ENCODE results near the gene ADCY2.

The ADCY2 gene

GRCh38 chr5:7478459-7478858, 82.5 kb downstream of the ADCY2 start:
- DNase-seq, result no peak

DNA sequence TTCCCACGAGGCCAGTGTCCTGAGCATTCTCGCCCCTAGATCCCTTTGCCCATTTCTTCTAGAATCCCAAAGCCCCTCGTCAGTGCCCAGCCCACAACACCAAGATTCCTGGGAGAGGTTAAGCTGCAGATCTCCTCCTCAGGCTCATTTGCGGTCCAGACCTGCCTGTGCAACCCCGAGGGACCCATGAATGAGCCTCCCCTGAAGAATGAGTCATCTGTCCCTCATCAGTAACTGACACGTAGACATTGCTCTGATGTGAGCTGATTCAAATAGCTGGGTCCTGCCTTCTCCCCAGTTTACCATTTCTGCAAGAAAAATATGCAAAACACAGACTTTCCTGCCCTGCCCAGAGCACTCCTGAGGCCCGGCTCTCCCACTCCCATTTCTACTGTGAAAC, 92.8 kb downstream of the ADCY2 start:
- no peak for TF ChIP-seq CTCF (IDR thresholded peaks at IDR 0.05; ENCODE audit: low read depth, low read length, missing control alignments)
- in situ Hi-C loops (cut with HindIII; ENCODE audit: low pct_ligation_motif_present, low sequenced_read_pairs), result no loop called here
- Histone ChIP-seq H3K4me3 (ENCODE audit: low read depth, low read length) (no peak overlapping the region), H3K36me3 (replicated peaks) (no peaks in the 10 kb centered on the region), H3K27ac (no peak overlapping the region), H3K27me3 (replicated peaks) (no peaks in the 10 kb centered on the region)
- no peak for DNase-seq

More at GRCh38 chr5:7478459-7478858, 82.5 kb downstream of the ADCY2 start:
- H3K36me3 ChIP-seq (replicated peaks), result no peaks in the 10 kb centered on the region
- no peak overlapping the region for H3K4me3 ChIP-seq (ENCODE audit: low read depth, low read length)
- no peak overlapping the region for H3K27ac ChIP-seq
- in situ Hi-C loops (cut with HindIII; ENCODE audit: low pct_ligation_motif_present, low sequenced_read_pairs), result no loop called here
- no peak for TF ChIP-seq CTCF (IDR thresholded peaks at IDR 0.05; ENCODE audit: low read depth, low read length, missing control alignments)
- no peaks in the 10 kb centered on the region for H3K27me3 ChIP-seq (replicated peaks)

DNA sequence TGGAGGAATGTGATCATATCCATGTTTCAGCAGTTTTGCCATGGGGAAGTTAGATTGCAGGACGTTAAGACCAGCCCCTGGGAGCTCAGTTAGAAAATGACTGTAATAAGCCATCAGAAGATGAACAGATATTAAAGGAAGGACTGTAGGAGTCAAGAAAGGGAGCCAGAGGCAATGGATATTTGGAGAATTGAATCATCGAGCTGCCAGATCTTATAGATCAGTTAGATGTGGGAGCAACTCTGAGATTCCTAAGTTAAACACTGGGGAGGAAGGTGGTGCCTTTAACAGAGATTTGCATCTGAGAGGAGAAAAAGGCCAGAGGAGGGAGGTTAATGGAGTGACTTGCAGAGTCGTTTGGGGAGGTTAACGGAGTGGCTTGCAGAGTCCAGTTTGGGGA, 96.4 kb downstream of the ADCY2 start:
- no peak for TF ChIP-seq CTCF (IDR thresholded peaks at IDR 0.05; ENCODE audit: low read depth, low read length, missing control alignments)
- no peak overlapping the region for H3K4me3 ChIP-seq (ENCODE audit: low read depth, low read length)
- no peaks in the 10 kb centered on the region for H3K36me3 ChIP-seq (replicated peaks)
- H3K27me3 ChIP-seq (replicated peaks), result no peaks in the 10 kb centered on the region
- in situ Hi-C loops (cut with HindIII; ENCODE audit: low pct_ligation_motif_present, low sequenced_read_pairs), result no loop called here
- no peak for DNase-seq
- no peak overlapping the region for H3K27ac ChIP-seq

- no peak overlapping the region for H3K27ac ChIP-seq
- H3K4me3 ChIP-seq (ENCODE audit: low read depth, low read length), result no peak overlapping the region
- in situ Hi-C loops (cut with HindIII; ENCODE audit: low pct_ligation_motif_present, low sequenced_read_pairs), result no loop called here
- H3K36me3 ChIP-seq (replicated peaks), result no peaks in the 10 kb centered on the region
- no peak for TF ChIP-seq CTCF (IDR thresholded peaks at IDR 0.05; ENCODE audit: low read depth, low read length, missing control alignments)
- DNase-seq, result no peak
- H3K27me3 ChIP-seq (replicated peaks), result no peaks in the 10 kb centered on the region
Measured at GRCh38 chr5:7493081-7493480, 97.1 kb downstream of the ADCY2 start.

- no peak for DNase-seq
- Histone ChIP-seq H3K4me3 (ENCODE audit: low read depth, low read length) (no peak overlapping the region), H3K27ac (no peak overlapping the region), H3K27me3 (replicated peaks) (no peaks in the 10 kb centered on the region), H3K36me3 (replicated peaks) (no peaks in the 10 kb centered on the region)
- TF ChIP-seq CTCF (IDR thresholded peaks at IDR 0.05; ENCODE audit: low read depth, low read length, missing control alignments), result no peak
- in situ Hi-C loops (cut with HindIII; ENCODE audit: low pct_ligation_motif_present, low sequenced_read_pairs), result no loop called here
Measured at GRCh38 chr5:7493622-7494021, 97.7 kb downstream of the ADCY2 start.

GRCh38 chr5:7494481-7495130, 98.7 kb downstream of the ADCY2 start:
- Histone ChIP-seq H3K27me3 (replicated peaks) (no peaks in the 10 kb centered on the region), H3K4me3 (ENCODE audit: low read depth, low read length) (no peak overlapping the region), H3K27ac (no peak overlapping the region), H3K36me3 (replicated peaks) (no peaks in the 10 kb centered on the region)
- in situ Hi-C loops (cut with HindIII; ENCODE audit: low pct_ligation_motif_present, low sequenced_read_pairs), result no loop called here
- no peak for TF ChIP-seq CTCF (IDR thresholded peaks at IDR 0.05; ENCODE audit: low read depth, low read length, missing control alignments)
- DNase-seq, result no peak

Data from brain microvascular endothelial cell (primary cell).